OCI-LY1 (cell line): ENCODE measurements around the gene CPAMD8.

Experiments used
- H2AFZ ChIP-seq: fragments of 200-600 bp; sonication (generic), shearing (Covaris generic); 2 replicates; pipeline ENCODE4 v1.6.0; 2014; ENCODE audit warnings: antibody characterized with exemption, mild to moderate bottlenecking, low read length
- H3F3A ChIP-seq: fragments of 200-600 bp; sonication (generic), shearing (Covaris generic); 2 replicates; pipeline ENCODE4 v1.6.0; 2014; ENCODE audit warnings: mild to moderate bottlenecking, antibody characterized with exemption, low read length, moderate library complexity; ENCODE audit not compliant: insufficient read depth
- H3K27ac ChIP-seq: fragments of 200-600 bp; sonication (generic); 2 replicates; pipeline ENCODE4 v1.5.1; 2014; ENCODE audit warnings: low read length, mixed run types, mild to moderate bottlenecking, low read depth; ENCODE audit not compliant: poor library complexity, severe bottlenecking
- H3K27me3 ChIP-seq: fragments of 200-600 bp; sonication (generic); 2 replicates; pipeline ENCODE4 v1.6.0; 2014; ENCODE audit warnings: antibody characterized with exemption, mild to moderate bottlenecking, low read length, moderate library complexity; ENCODE audit not compliant: insufficient read depth
- H3K36me3 ChIP-seq: fragments of 200-600 bp; sonication (generic); 2 replicates; pipeline ENCODE4 v1.6.1; 2014; ENCODE audit warnings: mild to moderate bottlenecking, antibody characterized with exemption, low read length, moderate library complexity, mixed read lengths; ENCODE audit not compliant: insufficient read depth
- H3K4me1 ChIP-seq: fragments of 200-600 bp; sonication (generic); 2 replicates; pipeline ENCODE4 v1.5.1; 2014; ENCODE audit warnings: mild to moderate bottlenecking, low read length, moderate library complexity; ENCODE audit not compliant: insufficient read depth, severe bottlenecking
- H3K4me2 ChIP-seq: fragments of 200-600 bp; sonication (generic), shearing (Covaris generic); 2 replicates; pipeline ENCODE4 v1.6.1; 2014; ENCODE audit warnings: low read length
- H3K4me3 ChIP-seq: fragments of 200-600 bp; sonication (generic); 2 replicates; pipeline ENCODE4 v1.5.1; 2014; ENCODE audit warnings: low read length, low read depth, mild to moderate bottlenecking, mixed read lengths; ENCODE audit not compliant: poor library complexity, severe bottlenecking
- H3K79me2 ChIP-seq: fragments of 200-600 bp; shearing (Covaris generic); 2 replicates; pipeline ENCODE4 v1.6.1; 2016; ENCODE audit warnings: mixed run types, low read length, mixed read lengths; ENCODE audit not compliant: insufficient read depth
- H3K9ac ChIP-seq: fragments of 200-600 bp; sonication (generic), shearing (Covaris generic); 2 replicates; pipeline ENCODE4 v1.6.1; 2014; ENCODE audit warnings: mild to moderate bottlenecking, low read length, mixed read lengths
- H3K9me2 ChIP-seq: fragments of 200-600 bp; sonication (generic), shearing (Covaris generic); 2 replicates; pipeline ENCODE4 v1.6.1; 2014; ENCODE audit warnings: low read depth, mild to moderate bottlenecking, low read length, mixed read lengths
- H3K9me3 ChIP-seq: fragments of 200-600 bp; shearing (Covaris generic); 2 replicates; pipeline ENCODE4 v1.6.1; 2014; ENCODE audit warnings: low read length, mixed read lengths
- H4K20me1 ChIP-seq: fragments of 200-600 bp; sonication (generic), shearing (Covaris generic); 2 replicates; pipeline ENCODE4 v1.6.0; 2016; ENCODE audit warnings: mild to moderate bottlenecking, low read length; ENCODE audit not compliant: insufficient read depth
- CTCF ChIP-seq: fragments of 200-600 bp; sonication (generic), shearing (Covaris generic); IDR thresholded peaks from 2 replicates; pipeline ENCODE4 v1.5.1; 2017; ENCODE audit warnings: mild to moderate bottlenecking, antibody characterized with exemption, low read length, moderate library complexity, mixed read lengths
- EZH2 ChIP-seq: fragments of 200-600 bp; sonication (generic), shearing (Covaris generic); IDR thresholded peaks from 2 replicates; pipeline ENCODE4 v1.8.0; 2017; ENCODE audit warnings: borderline replicate concordance, mixed run types, mild to moderate bottlenecking, antibody characterized with exemption, low read length, moderate library complexity, mixed read lengths

CPAMD8 gene

GRCh38 chr19:16882146-16882545 is 144.5 kb downstream of the CPAMD8 start:
- H3K4me3 ChIP-seq = no peak overlapping the region
- no peaks in the 10 kb centered on the region for H3K4me1 ChIP-seq
- no peak overlapping the region for H2AFZ ChIP-seq
- H3K4me2 ChIP-seq = no peak overlapping the region
- peaks cover 13% of the 10 kb centered on the region; the same call in 1 of the 2 replicates for H3K9me3 ChIP-seq
- no peaks in the 10 kb centered on the region for H4K20me1 ChIP-seq
- H3K9ac ChIP-seq = no peak overlapping the region
- no peaks in the 10 kb centered on the region for H3K79me2 ChIP-seq
- TF ChIP-seq CTCF = no peak
- no peak for TF ChIP-seq EZH2
- H3K36me3 ChIP-seq = peaks cover 28% of the 10 kb centered on the region
- no peak overlapping the region for H3K27ac ChIP-seq
- no peaks in the 10 kb centered on the region for H3K27me3 ChIP-seq
- H3F3A ChIP-seq = no peaks in the 10 kb centered on the region
- no peaks in the 10 kb centered on the region for H3K9me2 ChIP-seq

GRCh38 chr19:16880884-16881554 is 145.6 kb downstream of the CPAMD8 start:
- no peaks in the 10 kb centered on the region for H3K4me1 ChIP-seq
- H4K20me1 ChIP-seq = no peaks in the 10 kb centered on the region
- H2AFZ ChIP-seq = no peak overlapping the region
- no peak overlapping the region for H3K9ac ChIP-seq
- H3K27me3 ChIP-seq = no peaks in the 10 kb centered on the region
- H3F3A ChIP-seq = no peaks in the 10 kb centered on the region
- H3K4me3 ChIP-seq = no peak overlapping the region
- TF ChIP-seq CTCF = no peak
- TF ChIP-seq EZH2 = no peak
- H3K9me3 ChIP-seq = peaks cover 13% of the 10 kb centered on the region; the same call in 1 of the 2 replicates
- H3K36me3 ChIP-seq = peaks cover 38% of the 10 kb centered on the region
- H3K27ac ChIP-seq = no peak overlapping the region
- H3K79me2 ChIP-seq = no peaks in the 10 kb centered on the region
- H3K9me2 ChIP-seq = no peaks in the 10 kb centered on the region
- no peak overlapping the region for H3K4me2 ChIP-seq

- Histone ChIP-seq H3K4me3 (no peak overlapping the region), H3K4me1 (no peaks in the 10 kb centered on the region), H3K27me3 (no peaks in the 10 kb centered on the region), H3K79me2 (no peaks in the 10 kb centered on the region), H3K4me2 (no peak overlapping the region), H3K9me2 (no peaks in the 10 kb centered on the region), H3K36me3 (peaks cover 50% of the 10 kb centered on the region), H3K9ac (no peak overlapping the region), H3F3A (no peaks in the 10 kb centered on the region), H3K9me3 (peaks cover 13% of the 10 kb centered on the region; the same call in 1 of the 2 replicates), H4K20me1 (no peaks in the 10 kb centered on the region), H2AFZ (no peak overlapping the region), H3K27ac (no peak overlapping the region)
- no peak for TF ChIP-seq EZH2
- no peak for TF ChIP-seq CTCF
Measured at GRCh38 chr19:16878181-16878965, 148.2 kb downstream of the CPAMD8 start.
